ENCODE measurements around the gene PCDH12. TPM values are rescaled to one million over a fixed set of nuclear protein-coding genes. Genes with fewer than 3 reads are reported as not detected.

Gene PCDH12
- total and polyA plus RNA-seq, 9 donors: 0.61 to 11.1 (median 2.1) TPM

GRCh38 chr5:141965071-141965470 lies 7.1 kb upstream of the PCDH12 start:
- no peak for DNase-seq
- no peaks in the 10 kb centered on the region for H3K4me1 ChIP-seq (ENCODE audit: insufficient read depth)
- H3K27me3 ChIP-seq: no peaks in the 10 kb centered on the region
- intact Hi-C loops (cut with DNase I): no loop called here
- TF ChIP-seq EP300 (IDR thresholded peaks at IDR 0.05) (no peak), POLR2A (IDR thresholded peaks at IDR 0.05) (no peak), CTCF (IDR thresholded peaks at IDR 0.05) (no peak)
- no peaks in the 10 kb centered on the region for H3K9me3 ChIP-seq
- WGBS, 3 donors: 58 to 75% (median 59%) methylated on average over 7 of the region's 7 CpGs
- H3K27ac ChIP-seq: no peak overlapping the region
- H3K4me3 ChIP-seq: no peak overlapping the region
- no peaks in the 10 kb centered on the region for H3K36me3 ChIP-seq

DNA sequence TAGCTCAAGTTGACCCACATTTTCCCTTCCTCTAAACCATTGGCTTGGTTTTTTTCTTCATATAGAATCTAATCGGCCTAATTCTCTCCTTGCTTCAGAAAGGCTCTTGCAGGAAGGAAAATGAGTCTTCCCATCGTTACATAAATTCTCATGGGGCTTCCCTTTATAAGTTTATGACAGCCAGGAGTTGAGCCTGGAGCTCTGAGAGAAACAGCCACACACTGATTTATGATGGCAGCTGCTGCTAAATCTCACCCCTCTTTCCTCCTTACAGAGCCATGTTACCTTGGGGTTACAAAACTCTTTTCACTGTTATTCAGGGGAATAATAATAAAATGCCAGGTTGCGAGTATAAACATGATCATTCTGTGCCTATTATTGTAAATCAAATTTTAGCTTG lies 5.7 kb upstream of the PCDH12 start:
- no peaks in the 10 kb centered on the region for H3K9me3 ChIP-seq
- no peak for DNase-seq
- WGBS, 3 donors: 49 to 50% (median 50%) methylated on average over 3 of the region's 3 CpGs
- H3K27ac ChIP-seq: no peak overlapping the region
- intact Hi-C loops (cut with DNase I): no loop called here
- TF ChIP-seq EP300 (IDR thresholded peaks at IDR 0.05) (no peak), CTCF (IDR thresholded peaks at IDR 0.05) (no peak), POLR2A (IDR thresholded peaks at IDR 0.05) (no peak)
- H3K4me1 ChIP-seq (ENCODE audit: insufficient read depth): no peaks in the 10 kb centered on the region
- no peaks in the 10 kb centered on the region for H3K27me3 ChIP-seq
- no peaks in the 10 kb centered on the region for H3K36me3 ChIP-seq
- no peak overlapping the region for H3K4me3 ChIP-seq

- TF ChIP-seq EP300 (IDR thresholded peaks at IDR 0.05) (no peak), POLR2A (IDR thresholded peaks at IDR 0.05) (no peak), CTCF (IDR thresholded peaks at IDR 0.05) (no peak)
- Histone ChIP-seq H3K4me3 (no peak overlapping the region), H3K27ac (no peak overlapping the region), H3K4me1 (ENCODE audit: insufficient read depth) (no peaks in the 10 kb centered on the region), H3K27me3 (no peaks in the 10 kb centered on the region), H3K36me3 (no peaks in the 10 kb centered on the region), H3K9me3 (no peaks in the 10 kb centered on the region)
- intact Hi-C loops (cut with DNase I): no loop called here
- DNase-seq: no peak
- WGBS, 3 donors: 87 to 96% (median 92%) methylated on average over 3 of the region's 3 CpGs
Measured at GRCh38 chr5:141961466-141961865, 3.5 kb upstream of the PCDH12 start.

- Histone ChIP-seq H3K36me3 (no peaks in the 10 kb centered on the region), H3K9me3 (no peaks in the 10 kb centered on the region), H3K4me3 (no peak overlapping the region), H3K4me1 (ENCODE audit: insufficient read depth) (no peaks in the 10 kb centered on the region), H3K27ac (no peak overlapping the region), H3K27me3 (no peaks in the 10 kb centered on the region)
- WGBS, 3 donors: 27 to 29% (median 28%) methylated on average over 14 of the region's 14 CpGs
- intact Hi-C loops (cut with DNase I): no loop called here
- peak; percentile 83 to 90 (median 88) for DNase-seq
- TF ChIP-seq CTCF (IDR thresholded peaks at IDR 0.05) (peak; percentile 67 to 79 (median 69)), POLR2A (IDR thresholded peaks at IDR 0.05) (no peak), EP300 (IDR thresholded peaks at IDR 0.05) (no peak)
Measured at GRCh38 chr5:141960449-141961323, 2.7 kb upstream of the PCDH12 start.
